Kidney epithelial cell (primary cell): ENCODE data around the gene DRAM1. TPM values are rescaled to one million over a fixed set of nuclear protein-coding genes. Genes with fewer than 3 reads are reported as not detected.

Source experiments
- DNase-seq: peaks from one replicate; pipeline ENCODE4 v3.0.0-alpha.2; 2010; ENCODE audit warnings: low read depth
- H3K27me3 ChIP-seq: 2 replicates; pipeline ENCODE4 v1.6.0; 2011; ENCODE audit warnings: low read length; ENCODE audit not compliant: control insufficient read depth, insufficient read depth
- H3K36me3 ChIP-seq: 2 replicates; pipeline ENCODE4 v1.5.1; 2011; ENCODE audit warnings: low read length; ENCODE audit not compliant: control insufficient read depth, insufficient read depth
- H3K4me3 ChIP-seq: 2 replicates; pipeline ENCODE4 v1.5.1; 2011; ENCODE audit warnings: low read depth, mild to moderate bottlenecking, control low read depth, low read length
- CTCF ChIP-seq: IDR thresholded peaks from 2 replicates; pipeline ENCODE4 v1.5.1; 2011; ENCODE audit warnings: mild to moderate bottlenecking, moderate library complexity, low read length, control low read depth, inconsistent platforms; ENCODE audit not compliant: insufficient read depth, poor library complexity, severe bottlenecking
- total RNA-seq: library from RNA; depleted of rRNA; stranded (reverse); fragments of >200 nt; gene quantifications from 2 replicates; pipeline ENCODE4 v1.2.3, GENCODE V29; 2015

DRAM1 gene
- total RNA-seq, 1 donor from 2014 or later = 44.1 TPM

- TF ChIP-seq CTCF = no peak
- no peaks in the 10 kb centered on the region for H3K36me3 ChIP-seq
- H3K27me3 ChIP-seq = no peaks in the 10 kb centered on the region
- no peak overlapping the region for H3K4me3 ChIP-seq
- DNase-seq = no peak
These were observed 11.9 kb downstream of the DRAM1 start for GRCh38 chr12:101889211-101889752.

GRCh38 chr12:101891462-101891971 is 14.1 kb downstream of the DRAM1 start:
- no peaks in the 10 kb centered on the region for H3K36me3 ChIP-seq
- H3K27me3 ChIP-seq = no peaks in the 10 kb centered on the region
- no peak for DNase-seq
- no peak for TF ChIP-seq CTCF
- no peak overlapping the region for H3K4me3 ChIP-seq

GRCh38 chr12:101892794-101893193 is 15.4 kb downstream of the DRAM1 start:
- H3K4me3 ChIP-seq = no peak overlapping the region
- no peaks in the 10 kb centered on the region for H3K36me3 ChIP-seq
- no peaks in the 10 kb centered on the region for H3K27me3 ChIP-seq
- no peak for TF ChIP-seq CTCF
- DNase-seq = no peak

DNA sequence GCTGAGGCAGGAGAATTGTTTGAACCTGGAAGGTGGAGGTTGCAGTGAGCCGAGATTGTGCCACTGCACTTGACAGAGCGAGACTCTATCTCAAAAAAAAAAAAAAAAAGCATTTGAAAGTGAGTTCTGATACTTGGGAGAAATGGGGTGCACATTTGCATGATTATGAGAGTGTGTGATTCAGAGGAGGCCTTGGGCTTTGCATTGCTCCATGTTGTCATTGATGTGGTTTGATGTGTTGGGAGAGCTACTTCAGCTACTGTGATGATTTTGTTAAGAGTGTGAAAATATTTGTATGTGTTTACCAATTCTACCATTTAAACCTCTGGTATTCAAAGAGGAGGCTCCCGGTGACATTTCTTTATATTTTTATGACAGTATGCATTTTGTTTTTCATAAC is 24.4 kb downstream of the DRAM1 start:
- TF ChIP-seq CTCF = no peak
- no peak for DNase-seq
- H3K27me3 ChIP-seq = no peaks in the 10 kb centered on the region
- no peak overlapping the region for H3K4me3 ChIP-seq
- no peaks in the 10 kb centered on the region for H3K36me3 ChIP-seq

GRCh38 chr12:101902641-101903040 is 25.3 kb downstream of the DRAM1 start:
- H3K27me3 ChIP-seq = no peaks in the 10 kb centered on the region
- no peak for TF ChIP-seq CTCF
- H3K4me3 ChIP-seq = no peak overlapping the region
- no peak for DNase-seq
- no peaks in the 10 kb centered on the region for H3K36me3 ChIP-seq

- H3K4me3 ChIP-seq = no peak overlapping the region
- DNase-seq = no peak
- no peaks in the 10 kb centered on the region for H3K36me3 ChIP-seq
- no peak for TF ChIP-seq CTCF
- H3K27me3 ChIP-seq = no peaks in the 10 kb centered on the region
These were observed 28.8 kb downstream of the DRAM1 start for GRCh38 chr12:101906226-101906625.
